Psoas muscle (tissue), 8 donors: ENCODE results near the gene GRK6. TPM values are rescaled to one million over a fixed set of nuclear protein-coding genes. Genes with fewer than 3 reads are reported as not detected.

ENCODE experiments used
- ATAC-seq, 4 donors: fragments of 200-7000 bp; cut with Tn5 transposase; one replicate each; pipeline ENCODE4 v1.9.1; 2020; ENCODE audit warnings: moderate library complexity in 3 of 4, mild to moderate bottlenecking in 2 of 4
- DNase-seq, 2 donors: peaks; one replicate each; pipeline ENCODE4 v3.0.0-alpha.2; 2020
- H3K27ac ChIP-seq: fragments of 200-600 bp; one replicate; pipeline ENCODE4 v1.8.0; 2022
- H3K27me3 ChIP-seq, 3 donors: fragments of 200-600 bp in 1 of 3; one replicate each; pipeline versions ENCODE4 v1.6.1 to v1.8.0; 2013 to 2022; ENCODE audit warnings: low read length in 2 of 3, mild to moderate bottlenecking in 2 of 3, moderate library complexity in 1 of 3; ENCODE audit not compliant: insufficient read depth in 3 of 3
- H3K36me3 ChIP-seq, 2 donors: fragments of 200-600 bp in 1 of 2; one replicate each; pipeline versions ENCODE4 v1.6.1 to v1.8.0; 2013 to 2022; ENCODE audit warnings: low read depth in 1 of 2, mild to moderate bottlenecking in 1 of 2, moderate library complexity in 1 of 2; ENCODE audit not compliant: insufficient read depth in 1 of 2
- H3K4me1 ChIP-seq: fragments of 200-600 bp; one replicate; pipeline ENCODE4 v1.8.0; 2022
- H3K4me3 ChIP-seq: fragments of 200-600 bp; one replicate; pipeline ENCODE4 v1.8.0; 2022; ENCODE audit warnings: mild to moderate bottlenecking
- H3K9me3 ChIP-seq: fragments of 200-600 bp; one replicate; pipeline ENCODE4 v1.8.0; 2022
- CTCF ChIP-seq: fragments of 200-600 bp; IDR thresholded peaks from one replicate; pipeline ENCODE4 v1.8.0; 2022; ENCODE audit warnings: antibody characterized with exemption
- WGBS, 3 donors: extraction: QIAGEN DNeasy Blood & Tissue Kit; methylation state at CpG; one replicate each; pipeline versions ENCODE4 v1.1.6 to v1.1.7; 2013; 5-methylcytosine and 5-hydroxymethylcytosine counted together
- intact Hi-C, 2 donors: fragments of 100-400 bp; cut with DNase I; formaldehyde crosslinking; loops; one replicate each; pipeline versions ENCODE4 v1.11.0 to v1.14.2; 2022
- polyA plus RNA-seq, 3 donors: library from polyadenylated mRNA; stranded (reverse); fragments of 200-250 nt; gene quantifications; one replicate each; pipeline ENCODE4 v1.2.3, GENCODE V29; 2013
- total RNA-seq, 4 donors: library from RNA; stranded (reverse); fragmentation: NEBNext Ultra II Directional in 2 of 4; extraction: Animal tissue kit (Norgen Biotek cat#: 25700) in 2 of 4; gene quantifications; one replicate each; pipeline versions ENCODE4 v1.2.1 to v1.2.4, GENCODE V29; 2021 to 2023
- donor health status: healthy with polysubstance abuse.
- donor health status: DM: no; HTN: no; CAD: no; lungs with moderate emphysema.
- donor health status: Bipolar disorder and iron deficiency.
- donor health status: healthy.
- donor health status: DM: yes; HTN: yes; CAD: no.
- donor health status: DM: no; HTN: no; CAD: no.
- donor health status: DM: no; HTN: no; CAD: no.
- donor health status: DM: yes; HTN: yes; CAD: no.

GRK6 gene
- total and polyA plus RNA-seq, 7 donors = 12.3 to 22.6 (median 15.8) TPM

- peak in 1 of 2 donors; percentile 63 for DNase-seq
- Histone ChIP-seq H3K4me3 (no peak overlapping the region), H3K27ac (peak overlapping the region; percentile 42), H3K9me3 (no peaks in the 10 kb centered on the region), H3K36me3 (peaks cover 0 to 50% of the 10 kb centered on the region in 2 donors), H3K27me3 (no peaks in the 10 kb centered on the region), H3K4me1 (peaks cover 31% of the 10 kb centered on the region)
- TF ChIP-seq CTCF = no peak
- WGBS, 3 donors = 44 to 70% (median 46%) methylated on average over 29 of the region's 29 CpGs
- intact Hi-C loops = no loop called here
- peak; percentile 15 to 56 (median 38) for ATAC-seq
Observed at GRCh38 chr5:177431317-177432142, 5.1 kb downstream of the GRK6 start.

GRCh38 chr5:177432143-177432838 lies 5.8 kb downstream of the GRK6 start:
- no peaks in the 10 kb centered on the region for H3K9me3 ChIP-seq
- ATAC-seq (peak; percentile 54 to 85 (median 73)), DNase-seq (peak in 1 of 2 donors; percentile 70)
- no peaks in the 10 kb centered on the region for H3K27me3 ChIP-seq
- intact Hi-C loops = no loop called here
- H3K4me1 ChIP-seq = peaks cover 28% of the 10 kb centered on the region
- H3K36me3 ChIP-seq = peaks cover 0 to 57% of the 10 kb centered on the region in 2 donors
- no peak overlapping the region for H3K4me3 ChIP-seq
- WGBS, 3 donors = 35 to 48% (median 38%) methylated on average over 16 to 18 of the region's 18 CpGs
- H3K27ac ChIP-seq = peak overlapping the region; percentile 42
- TF ChIP-seq CTCF = no peak

- intact Hi-C loops = no loop called here
Observed at GRCh38 chr5:177432839-177433657, 6.6 kb downstream of the GRK6 start.

More at GRCh38 chr5:177432839-177433657, 6.6 kb downstream of the GRK6 start:
- Histone ChIP-seq H3K9me3 (no peaks in the 10 kb centered on the region), H3K4me1 (peaks cover 20% of the 10 kb centered on the region), H3K36me3 (peaks cover 0 to 65% of the 10 kb centered on the region in 2 donors), H3K27me3 (no peaks in the 10 kb centered on the region), H3K27ac (no peak overlapping the region), H3K4me3 (no peak overlapping the region)
- peak in 1 of 2 donors; percentile 52 for DNase-seq
- 92 to 94% (median 92%) methylated on average over 24 to 25 of the region's 25 CpGs for WGBS, 3 donors
- ATAC-seq = no peak
- TF ChIP-seq CTCF = no peak
